Measurements from ENCODE around the gene CAPNS2. TPM values are rescaled to one million over a fixed set of nuclear protein-coding genes. Genes with fewer than 3 reads are reported as not detected.

CAPNS2 gene
- total and polyA plus RNA-seq, 2 of the 8 experiments (the other 6 are each of a cell fraction or from before 2014, with no cell fraction given) = not detected

GRCh38 chr16:55540221-55540620 lies 26.3 kb upstream of the CAPNS2 start (continued):
- no peak for TF ChIP-seq CHD7 (IDR thresholded peaks at IDR 0.05; ENCODE audit: insufficient replicate concordance, low read length)
- TF ChIP-seq CTBP2 (IDR thresholded peaks at IDR 0.05; ENCODE audit: borderline replicate concordance, insufficient read depth, insufficient read length, low read length) = no peak
- TF ChIP-seq YY1 (IDR thresholded peaks at IDR 0.05; ENCODE audit: low read depth, low read length) = no peak
